C4-2B (cell line): ENCODE data around the gene LRRC75A.
"Not testable (repeated sequence)": the region's sequence is repeated elsewhere in the genome, so short reads cannot be mapped to it uniquely, and the experiment has no call there.

Experiments used
- ZFX ChIP-seq: fragments of 450-650 bp; IDR thresholded peaks from 2 replicates; pipeline ENCODE4 v1.6.1; 2017
- TF ChIP-seq, protein P1 (sequence below): fragments of 450-650 bp; conservative IDR thresholded peaks from 2 replicates; pipeline ENCODE4 v1.5.1; 2017; ENCODE audit warnings: mild to moderate bottlenecking

DNA sequence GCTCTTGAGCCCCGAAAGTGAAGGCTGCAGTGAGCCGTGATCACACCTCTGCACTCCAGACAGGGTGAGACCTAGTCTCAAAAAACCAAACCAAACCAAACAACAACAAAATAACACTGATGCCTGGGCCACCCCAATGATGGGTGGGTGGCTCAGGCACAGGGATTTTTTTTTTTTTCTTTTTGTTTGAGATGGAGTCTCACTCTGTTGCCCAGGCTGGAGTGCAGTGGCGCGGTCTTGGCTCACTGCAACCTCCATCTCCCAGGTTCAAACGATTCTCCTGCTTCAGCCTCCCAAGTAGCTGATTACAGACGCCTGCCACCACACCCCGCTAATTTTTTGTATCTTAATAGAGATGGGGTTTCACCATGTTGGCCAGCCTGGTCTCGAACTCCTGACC, 39.7 kb downstream of the LRRC75A start:
- TF ChIP-seq, protein P1, sequence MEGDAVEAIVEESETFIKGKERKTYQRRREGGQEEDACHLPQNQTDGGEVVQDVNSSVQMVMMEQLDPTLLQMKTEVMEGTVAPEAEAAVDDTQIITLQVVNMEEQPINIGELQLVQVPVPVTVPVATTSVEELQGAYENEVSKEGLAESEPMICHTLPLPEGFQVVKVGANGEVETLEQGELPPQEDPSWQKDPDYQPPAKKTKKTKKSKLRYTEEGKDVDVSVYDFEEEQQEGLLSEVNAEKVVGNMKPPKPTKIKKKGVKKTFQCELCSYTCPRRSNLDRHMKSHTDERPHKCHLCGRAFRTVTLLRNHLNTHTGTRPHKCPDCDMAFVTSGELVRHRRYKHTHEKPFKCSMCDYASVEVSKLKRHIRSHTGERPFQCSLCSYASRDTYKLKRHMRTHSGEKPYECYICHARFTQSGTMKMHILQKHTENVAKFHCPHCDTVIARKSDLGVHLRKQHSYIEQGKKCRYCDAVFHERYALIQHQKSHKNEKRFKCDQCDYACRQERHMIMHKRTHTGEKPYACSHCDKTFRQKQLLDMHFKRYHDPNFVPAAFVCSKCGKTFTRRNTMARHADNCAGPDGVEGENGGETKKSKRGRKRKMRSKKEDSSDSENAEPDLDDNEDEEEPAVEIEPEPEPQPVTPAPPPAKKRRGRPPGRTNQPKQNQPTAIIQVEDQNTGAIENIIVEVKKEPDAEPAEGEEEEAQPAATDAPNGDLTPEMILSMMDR, result not testable (repeated sequence)
- TF ChIP-seq ZFX, result not testable (repeated sequence)
